ENCODE results near the gene C19orf81.
"Not testable (repeated sequence)": the region's sequence is repeated elsewhere in the genome, so short reads cannot be mapped to it uniquely, and the experiment has no call there.

The C19orf81 gene

GRCh38 chr19:50649433-50650391 is at the start of gene C19orf81:
Gene C19orf81 (plus strand): TSS chr19:50649445. CDS start chr19:50649445, 0 bp downstream.
- no peak for DNase-seq

GRCh38 chr19:50601407-50602088 is 47.7 kb upstream of the C19orf81 start:
- DNase-seq, result no peak

GRCh38 chr19:50602089-50602422 is 47.2 kb upstream of the C19orf81 start:
- DNase-seq, result no peak

GRCh38 chr19:50602496-50602895 is 46.7 kb upstream of the C19orf81 start:
- DNase-seq, result no peak

- no peak for DNase-seq
These were observed 46.3 kb upstream of the C19orf81 start for GRCh38 chr19:50602935-50603334.

GRCh38 chr19:50604264-50605073 is 44.8 kb upstream of the C19orf81 start:
- not testable (repeated sequence) for DNase-seq

GRCh38 chr19:50606059-50606836 is 43.0 kb upstream of the C19orf81 start:
- DNase-seq, result not testable (repeated sequence)

- DNase-seq, result no peak
These were observed 41.9 kb upstream of the C19orf81 start for GRCh38 chr19:50607388-50607787.

GRCh38 chr19:50607874-50608785 is 41.1 kb upstream of the C19orf81 start:
- peak; percentile 96 for DNase-seq

GRCh38 chr19:50612504-50613404 is 36.5 kb upstream of the C19orf81 start:
- DNase-seq, result not testable (repeated sequence)

- not testable (repeated sequence) for DNase-seq
These were observed 30.9 kb upstream of the C19orf81 start for GRCh38 chr19:50618379-50618778.

- not testable (repeated sequence) for DNase-seq
These were observed 30.1 kb upstream of the C19orf81 start for GRCh38 chr19:50619184-50619583.

- not testable (repeated sequence) for DNase-seq
These were observed 28.8 kb upstream of the C19orf81 start for GRCh38 chr19:50620394-50620906.

GRCh38 chr19:50624949-50625600 is 24.2 kb upstream of the C19orf81 start:
- no peak for DNase-seq

- DNase-seq, result no peak
These were observed 23.2 kb upstream of the C19orf81 start for GRCh38 chr19:50626011-50626410.

- no peak for DNase-seq
These were observed 22.4 kb upstream of the C19orf81 start for GRCh38 chr19:50626795-50627194.

GRCh38 chr19:50628146-50628545 is 21.1 kb upstream of the C19orf81 start:
- no peak for DNase-seq

GRCh38 chr19:50628551-50628950 is 20.7 kb upstream of the C19orf81 start:
- no peak for DNase-seq

- DNase-seq, result no peak
These were observed 20.1 kb upstream of the C19orf81 start for GRCh38 chr19:50629194-50629593.

All from activated CD8-positive, alpha-beta memory T cell treated with anti-CD3 and anti-CD28 coated beads, Interleukin-2, amount 50 U/mL, for 48 hours (primary cell).